Measurements from ENCODE around the gene WDR36. TPM values are rescaled to one million over a fixed set of nuclear protein-coding genes. Genes with fewer than 3 reads are reported as not detected.

WDR36 gene
- total RNA-seq, 2 donors from 2014 or later = 10.5 to 12.6 TPM

- TF ChIP-seq CTCF (IDR thresholded peaks at IDR 0.05) = no peak
- H3K27me3 ChIP-seq = no peaks in the 10 kb centered on the region
- no peak overlapping the region for H3K27ac ChIP-seq
- H3K4me3 ChIP-seq = no peak overlapping the region
- no peak for DNase-seq (ENCODE audit: low spot score)
- H3K36me3 ChIP-seq = no peaks in the 10 kb centered on the region
- H3K9me3 ChIP-seq = peaks cover 0 to 5% of the 10 kb centered on the region in 2 donors
- no peaks in the 10 kb centered on the region for H3K4me1 ChIP-seq
Measured at GRCh38 chr5:111172504-111172903, 80.4 kb downstream of the WDR36 start.

GRCh38 chr5:111173476-111173875, 81.3 kb downstream of the WDR36 start:
- H3K4me1 ChIP-seq = no peaks in the 10 kb centered on the region
- DNase-seq (ENCODE audit: low spot score) = no peak
- H3K4me3 ChIP-seq = no peak overlapping the region
- no peaks in the 10 kb centered on the region for H3K36me3 ChIP-seq
- no peak for TF ChIP-seq CTCF (IDR thresholded peaks at IDR 0.05)
- H3K27ac ChIP-seq = no peak overlapping the region
- no peaks in the 10 kb centered on the region for H3K27me3 ChIP-seq
- no peaks in the 10 kb centered on the region for H3K9me3 ChIP-seq

Other genes with a start within 250 kb of the WDR36 start
- 1 to 10 TPM; 1.8 to 2.3 TPM for gene TSLP, start 20.6 kb upstream of the WDR36 start, total RNA-seq
- under 1 TPM; 0.11 to 0.67 TPM for gene CAMK4, start 132.0 kb downstream of the WDR36 start, total RNA-seq

Data from right atrium auricular region (tissue), 2 donors.